HG03521 (cell line): ENCODE data around the gene POLR2A.
"Not testable (repeated sequence)": the region's sequence is repeated elsewhere in the genome, so short reads cannot be mapped to it uniquely, and the experiment has no call there.

Experiments used
- ATAC-seq: cut with Tn5 transposase; IDR thresholded peaks from one replicate; pipeline ENCODE4 v1.9.1; 2021; ENCODE audit warnings: mild to moderate bottlenecking, moderate library complexity; ENCODE audit not compliant: unreplicated experiment

The POLR2A gene

GRCh38 chr17:7460850-7461660 lies 23.1 kb upstream of the POLR2A start:
- ATAC-seq: no peak

GRCh38 chr17:7462474-7463371 lies 21.4 kb upstream of the POLR2A start:
- ATAC-seq: no peak

GRCh38 chr17:7463372-7463846 lies 20.8 kb upstream of the POLR2A start:
- no peak for ATAC-seq

GRCh38 chr17:7464081-7464480 lies 20.1 kb upstream of the POLR2A start:
- ATAC-seq: no peak

GRCh38 chr17:7465597-7466275 lies 18.4 kb upstream of the POLR2A start:
- no peak for ATAC-seq

- ATAC-seq: no peak
These were observed 17.9 kb upstream of the POLR2A start for GRCh38 chr17:7466318-7466638.

- ATAC-seq: no peak
These were observed 17.4 kb upstream of the POLR2A start for GRCh38 chr17:7466639-7467341.

GRCh38 chr17:7467498-7467897 lies 16.7 kb upstream of the POLR2A start:
- no peak for ATAC-seq

GRCh38 chr17:7468290-7468689 lies 15.9 kb upstream of the POLR2A start:
- ATAC-seq: no peak

GRCh38 chr17:7468804-7469389 lies 15.3 kb upstream of the POLR2A start:
- ATAC-seq: no peak

GRCh38 chr17:7469843-7470242 lies 14.3 kb upstream of the POLR2A start:
- not testable (repeated sequence) for ATAC-seq

GRCh38 chr17:7470457-7470973 lies 13.7 kb upstream of the POLR2A start:
- not testable (repeated sequence) for ATAC-seq

GRCh38 chr17:7471729-7472128 lies 12.4 kb upstream of the POLR2A start:
- no peak for ATAC-seq

- not testable (repeated sequence) for ATAC-seq
These were observed 9.4 kb upstream of the POLR2A start for GRCh38 chr17:7474767-7475166.

GRCh38 chr17:7475764-7476422 lies 8.3 kb upstream of the POLR2A start:
- ATAC-seq: no peak

- ATAC-seq: no peak
These were observed 7.7 kb upstream of the POLR2A start for GRCh38 chr17:7476494-7476893.

GRCh38 chr17:7476951-7477350 lies 7.2 kb upstream of the POLR2A start:
- ATAC-seq: no peak

GRCh38 chr17:7477392-7478275 lies 6.5 kb upstream of the POLR2A start:
- no peak for ATAC-seq
